NCI-H187 (cell line): ENCODE measurements around the gene RAD51B.

ENCODE experiments used
- DNase-seq, 2 experiments: peaks; one replicate each; lab custom pipeline; 2025; lab: John Stamatoyannopoulos, UW

Gene RAD51B

GRCh38 chr14:68670359-68670715, 850.8 kb downstream of the RAD51B start:
- DNase-seq = no peak

DNA sequence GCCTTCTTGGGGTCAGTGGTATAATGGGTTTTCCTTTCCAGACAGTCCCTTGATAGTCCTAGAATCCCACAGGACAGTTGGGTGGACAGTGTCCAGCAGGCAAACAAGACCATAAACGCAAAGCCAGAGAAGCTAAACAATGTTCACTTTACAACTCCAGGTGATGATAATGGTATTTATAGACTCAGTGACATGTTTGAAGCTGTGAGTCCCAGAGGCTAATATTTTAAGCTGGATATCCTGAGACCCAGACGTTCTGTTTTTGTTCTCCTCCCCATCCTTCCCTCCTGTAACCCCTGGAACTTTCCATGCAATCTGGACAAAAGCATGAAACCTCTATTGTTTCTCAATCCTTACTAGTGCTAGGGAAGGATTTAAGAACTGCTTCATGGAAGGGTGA, 852.3 kb downstream of the RAD51B start:
- DNase-seq = no peak

DNA sequence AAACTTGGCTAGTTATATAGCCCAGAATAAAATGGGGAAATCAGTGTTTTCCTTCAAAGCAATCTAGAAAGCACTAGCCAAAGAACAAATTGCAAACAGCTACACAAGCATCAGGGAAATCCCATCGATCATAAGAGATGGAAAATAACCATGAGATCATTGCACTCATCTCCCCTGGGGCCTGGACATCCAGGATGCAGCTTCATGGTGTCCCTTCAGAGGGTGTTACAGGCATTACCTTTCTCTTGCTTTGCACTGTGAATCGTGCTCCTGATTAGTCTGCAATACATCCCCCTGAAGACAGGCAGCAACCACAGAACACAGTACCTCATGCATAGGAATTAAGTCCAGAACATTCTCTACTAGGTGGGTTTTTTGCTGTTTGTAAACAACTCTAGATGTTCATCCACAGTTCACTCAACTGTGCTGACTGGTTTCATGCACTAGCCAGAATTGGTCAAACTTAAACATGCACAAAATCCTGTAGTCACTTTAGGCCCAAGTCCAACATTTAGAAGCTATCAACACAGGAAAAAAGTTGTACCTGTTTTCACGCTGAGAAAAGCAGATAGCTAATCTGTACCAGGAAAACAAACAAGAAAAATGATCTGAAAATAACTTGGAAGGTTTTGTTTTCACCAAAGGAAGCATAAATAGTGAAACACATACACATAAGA, 853.2 kb downstream of the RAD51B start:
- DNase-seq = no peak

- DNase-seq = no peak
These were observed 853.9 kb downstream of the RAD51B start for GRCh38 chr14:68673464-68673863.

DNA sequence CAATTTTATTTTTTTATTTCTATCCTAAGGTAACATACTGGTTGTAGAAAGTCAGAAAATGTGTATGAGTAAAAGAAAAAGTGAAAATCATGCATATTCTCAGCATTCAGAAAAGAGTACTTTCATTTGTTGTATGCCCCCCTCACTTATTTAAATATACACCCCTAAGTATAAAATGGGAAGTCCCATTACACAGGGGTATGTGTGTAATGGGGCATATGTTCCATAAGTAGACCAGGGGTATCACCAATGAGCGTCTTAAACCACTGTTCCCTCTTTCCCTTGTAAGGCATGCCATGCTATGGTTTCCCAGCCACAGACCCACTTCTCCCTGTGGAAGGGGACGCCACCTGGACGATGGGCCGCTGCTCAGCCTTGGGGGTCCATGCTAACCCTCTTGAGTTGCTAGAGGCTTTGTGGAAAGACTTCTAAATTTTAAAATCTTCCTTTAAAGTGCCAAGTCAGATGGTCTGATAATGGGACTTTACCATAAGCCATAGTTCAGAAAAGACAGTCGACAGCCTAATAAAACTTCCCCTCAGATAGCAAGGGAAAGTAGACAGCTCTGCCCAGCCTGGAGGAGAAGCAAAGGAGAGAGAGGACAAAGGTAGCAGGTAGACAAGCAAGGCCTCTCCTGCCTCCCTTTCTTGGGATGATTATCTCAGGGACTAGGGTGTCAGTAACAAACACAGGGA, 855.1 kb downstream of the RAD51B start:
- DNase-seq = no peak

DNA sequence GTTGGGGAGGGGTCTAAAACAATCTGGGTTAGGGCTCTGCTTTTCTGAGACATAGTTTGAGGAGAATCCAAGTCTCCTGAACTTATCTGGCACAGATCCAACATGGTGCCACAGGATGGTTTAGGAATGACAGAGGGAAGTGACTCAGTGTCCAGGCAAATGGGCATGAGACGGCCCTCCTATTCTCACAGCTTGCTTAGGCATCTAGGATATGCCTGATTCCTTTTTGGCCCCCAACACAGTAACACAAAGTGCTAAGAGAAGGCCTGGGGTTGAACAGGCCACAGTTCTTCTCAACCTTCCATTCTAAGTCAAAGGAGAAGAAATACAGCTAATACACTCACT, 855.6 kb downstream of the RAD51B start:
- no peak for DNase-seq

- DNase-seq = peak; percentile 83 to 91
These were observed 856.9 kb downstream of the RAD51B start for GRCh38 chr14:68676511-68676943.

GRCh38 chr14:68677476-68677875, 857.9 kb downstream of the RAD51B start:
- no peak for DNase-seq

DNA sequence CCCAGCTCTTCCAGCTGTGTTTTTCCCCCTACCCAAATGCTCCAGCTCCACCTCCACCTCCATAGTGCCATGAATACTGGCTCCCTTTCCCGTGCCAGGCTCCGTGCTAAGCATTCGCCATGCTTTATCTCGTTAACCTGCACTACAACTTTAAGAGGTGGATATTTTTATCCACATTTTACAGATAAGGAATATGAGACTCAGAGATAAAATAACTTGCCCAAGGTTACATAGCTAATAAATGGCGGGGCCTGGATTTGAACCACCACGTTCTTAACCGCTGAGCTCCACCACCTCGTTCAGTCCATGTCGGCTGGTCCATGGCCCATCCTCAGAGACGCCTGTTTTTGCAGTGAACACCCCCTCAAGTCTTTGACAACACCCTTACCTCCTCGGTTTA, 858.3 kb downstream of the RAD51B start:
- no peak for DNase-seq

- no peak for DNase-seq
These were observed 858.9 kb downstream of the RAD51B start for GRCh38 chr14:68678471-68678870.

GRCh38 chr14:68679301-68679700, 859.7 kb downstream of the RAD51B start:
- no peak for DNase-seq

- DNase-seq = no peak
These were observed 860.3 kb downstream of the RAD51B start for GRCh38 chr14:68679746-68680467.

DNA sequence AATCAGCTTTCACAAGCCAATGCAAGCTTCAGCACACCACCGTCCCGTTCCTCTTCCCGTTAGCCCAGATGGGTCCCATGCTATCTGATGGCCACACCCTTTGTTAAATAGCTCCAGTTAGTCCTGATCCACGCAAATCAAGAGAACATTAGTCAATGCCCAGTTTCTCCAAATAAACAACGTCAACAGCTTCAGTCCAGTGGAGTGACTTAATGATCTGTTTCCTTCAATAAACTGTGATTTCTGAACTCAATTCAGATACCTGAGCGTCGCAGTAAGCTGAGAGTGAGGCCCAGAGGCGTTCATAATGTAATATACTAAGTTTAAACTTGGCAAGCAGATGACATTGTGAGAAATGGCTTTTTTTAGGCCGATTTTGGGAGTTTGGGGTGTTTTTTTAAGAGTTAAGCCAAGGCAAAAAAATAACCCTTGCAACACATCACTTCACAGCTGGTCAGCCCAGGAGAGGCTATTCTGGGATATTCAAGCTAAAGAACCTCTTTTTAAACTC, 861.0 kb downstream of the RAD51B start:
- DNase-seq = no peak

GRCh38 chr14:68681256-68682011, 861.9 kb downstream of the RAD51B start:
- no peak for DNase-seq

DNA sequence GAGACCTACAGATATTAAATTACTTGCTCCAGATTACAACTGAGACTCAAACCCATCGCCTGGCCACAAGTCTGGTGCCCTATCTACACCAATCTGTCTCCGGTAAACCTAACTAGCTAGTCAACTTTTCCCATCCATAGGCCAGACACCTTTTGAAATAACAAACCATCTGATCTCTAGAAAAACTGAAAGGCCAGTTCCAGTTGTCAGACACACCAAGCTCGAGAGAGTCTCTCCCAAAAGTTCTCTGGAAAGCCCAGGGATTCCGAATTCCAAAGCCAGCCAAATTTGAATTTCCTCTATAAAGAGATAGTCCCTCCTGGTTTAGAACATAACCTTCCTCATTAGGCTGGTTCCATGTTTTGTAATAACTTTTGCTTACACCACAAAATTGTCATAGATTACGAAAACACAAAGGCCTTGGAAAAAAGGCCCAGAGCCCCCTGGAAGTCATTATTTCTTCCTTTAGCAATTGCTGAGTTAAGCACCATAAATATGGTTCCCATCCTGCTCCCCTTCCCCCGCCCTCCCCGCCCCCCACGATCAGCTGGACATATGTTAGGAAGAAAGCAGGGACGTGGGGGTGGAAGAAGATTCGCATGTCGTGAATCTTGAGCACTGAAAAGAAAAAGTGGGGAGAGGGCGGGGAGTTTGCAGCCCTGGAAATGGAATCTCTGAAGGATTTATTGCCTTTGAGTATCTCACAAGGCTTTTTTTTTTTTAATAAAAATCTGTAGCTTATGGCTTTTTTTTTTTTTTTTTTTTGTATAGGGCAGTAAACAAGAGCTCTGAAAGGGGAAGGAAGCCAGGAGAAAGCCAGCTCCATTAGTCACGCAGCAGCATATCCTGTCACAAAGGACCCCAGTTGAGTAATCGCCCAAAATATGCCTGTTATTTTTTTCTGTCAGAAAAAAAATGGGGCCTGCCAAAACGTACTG, 862.9 kb downstream of the RAD51B start:
- DNase-seq = no peak

DNA sequence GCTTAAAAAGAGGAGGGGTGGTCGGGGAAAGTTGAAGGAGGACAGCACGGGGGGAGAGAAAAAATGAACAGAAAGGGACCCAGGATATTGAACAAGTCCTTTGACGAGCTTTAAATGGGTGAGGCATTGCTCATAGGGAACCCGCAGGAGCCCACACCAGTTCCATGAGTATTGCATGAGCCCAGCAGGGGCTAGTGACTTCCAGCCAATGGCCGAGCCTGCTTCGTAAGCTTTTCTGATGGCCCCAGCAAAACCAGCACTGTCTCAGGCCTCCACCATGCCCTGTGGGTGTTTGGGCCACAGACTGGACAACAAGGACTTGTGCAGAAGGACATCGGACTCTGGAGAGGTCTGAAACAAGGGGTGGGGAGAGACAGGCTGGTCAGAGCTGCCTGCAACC, 863.7 kb downstream of the RAD51B start:
- DNase-seq = no peak

DNA sequence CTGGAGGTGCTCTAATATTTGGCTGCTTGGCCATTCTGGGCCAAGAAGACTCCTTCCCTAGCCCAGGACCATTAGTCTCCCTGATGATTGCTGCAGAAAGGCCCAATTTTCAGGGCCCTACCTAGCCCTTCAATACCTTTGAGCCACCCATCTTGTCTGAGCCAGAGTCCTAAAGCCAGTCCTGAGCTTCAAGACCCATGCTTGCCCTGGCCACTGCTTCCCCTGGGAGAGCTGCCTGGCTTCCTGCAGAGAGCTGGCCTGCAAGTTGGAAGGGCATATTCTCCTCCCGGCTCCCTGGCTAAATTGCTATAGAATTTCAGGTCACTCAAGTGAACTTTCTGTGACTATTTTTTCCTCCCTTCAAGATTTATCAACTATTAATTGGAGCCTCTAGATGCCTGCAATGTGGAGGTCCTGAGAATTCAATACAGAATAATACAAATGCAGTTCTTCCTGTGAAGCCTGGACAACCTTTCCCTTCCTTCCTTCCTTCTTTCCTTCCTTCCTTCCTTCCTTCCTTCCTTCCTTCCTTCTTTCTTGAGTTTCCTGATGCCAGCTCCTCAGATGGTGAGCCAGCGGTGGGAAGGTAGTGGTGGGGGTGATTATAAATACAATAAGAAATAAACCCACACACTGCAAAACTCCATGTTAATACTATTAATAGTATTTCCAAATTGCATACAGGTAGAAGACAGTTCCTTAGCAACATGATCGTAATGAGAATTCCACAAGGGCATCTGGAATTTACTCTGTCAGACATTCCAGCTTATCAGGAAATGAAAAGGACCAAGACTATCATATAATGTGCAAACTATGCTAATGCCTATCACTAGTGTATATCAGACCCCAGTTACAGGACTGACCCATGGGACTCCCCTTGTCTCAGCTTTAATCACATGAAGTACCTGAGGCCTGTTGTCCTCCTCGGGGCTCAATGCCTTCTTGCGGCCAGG, 865.2 kb downstream of the RAD51B start:
- no peak for DNase-seq

- no peak for DNase-seq
These were observed 866.0 kb downstream of the RAD51B start for GRCh38 chr14:68685419-68686204.

DNA sequence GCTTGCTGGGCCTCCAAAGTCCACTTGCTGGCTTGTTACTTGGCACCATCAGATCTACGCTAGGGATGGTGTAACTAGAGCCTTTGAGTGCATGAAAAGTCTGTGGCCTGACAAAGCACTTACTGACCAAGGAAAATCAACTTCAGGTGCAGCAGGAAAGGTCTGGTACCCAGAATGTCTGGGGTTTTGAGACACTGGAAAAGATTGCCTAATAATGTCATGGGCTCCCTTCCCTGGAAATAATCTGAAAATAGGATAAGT, 866.6 kb downstream of the RAD51B start:
- DNase-seq = no peak

GRCh38 chr14:68686724-68687123, 867.1 kb downstream of the RAD51B start:
- no peak for DNase-seq
